Measurements from ENCODE around the gene KLHL21.
A peak's percentile ranks its signal among the peaks of the same experiment; 100 is the strongest.
"Not testable (repeated sequence)": the region's sequence is repeated elsewhere in the genome, so short reads cannot be mapped to it uniquely, and the experiment has no call there.

KLHL21 gene

DNA sequence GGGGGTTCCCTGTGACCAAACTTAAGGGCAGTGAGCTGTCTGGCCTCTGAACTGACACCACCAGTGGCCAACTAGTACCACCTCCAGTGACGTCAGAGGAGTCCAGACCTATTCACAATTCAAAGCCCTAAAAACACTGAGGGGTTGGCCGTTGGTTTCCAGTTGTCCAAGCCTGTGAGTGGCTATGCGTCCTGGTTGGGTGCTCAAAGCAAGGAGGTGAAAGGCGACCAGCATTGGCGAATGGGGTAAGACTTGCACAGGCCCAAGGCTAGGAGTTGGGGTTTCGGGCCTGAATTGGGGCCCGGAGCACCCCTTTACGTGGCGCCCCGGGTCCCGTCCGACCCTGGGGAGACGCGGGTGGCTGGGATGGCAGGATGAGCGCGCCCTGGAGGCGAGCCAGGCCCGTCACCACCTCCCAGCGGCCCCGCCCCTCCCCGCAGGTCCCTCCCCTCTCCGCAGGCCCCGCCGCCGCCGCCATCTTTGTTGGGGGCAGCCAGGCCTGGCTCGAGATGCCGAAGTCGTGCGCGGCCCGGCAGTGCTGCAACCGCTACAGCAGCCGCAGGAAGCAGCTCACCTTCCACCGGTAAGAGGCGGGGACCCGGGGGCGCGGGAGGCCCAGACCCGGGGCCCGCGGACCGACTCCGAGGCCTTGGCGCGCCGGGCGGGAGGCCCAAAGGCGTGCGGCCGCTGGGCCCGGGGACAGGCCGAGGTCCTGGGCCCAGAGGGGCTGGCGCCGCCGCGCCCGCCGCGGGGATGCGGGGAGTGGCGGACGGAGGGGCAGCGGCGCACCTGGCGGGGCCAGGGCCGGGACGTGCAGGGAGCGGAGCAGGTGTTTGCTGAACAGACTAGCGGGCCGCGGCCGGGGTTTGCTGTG lies 22.3 kb upstream of the KLHL21 start, which contains the start of gene THAP3:
Gene THAP3 (plus strand): TSS at position 159 of the 874 bp plus-strand sequence. CDS start 351 bp downstream, at position 510.
- DNase-seq, result peak; percentile 61

DNA sequence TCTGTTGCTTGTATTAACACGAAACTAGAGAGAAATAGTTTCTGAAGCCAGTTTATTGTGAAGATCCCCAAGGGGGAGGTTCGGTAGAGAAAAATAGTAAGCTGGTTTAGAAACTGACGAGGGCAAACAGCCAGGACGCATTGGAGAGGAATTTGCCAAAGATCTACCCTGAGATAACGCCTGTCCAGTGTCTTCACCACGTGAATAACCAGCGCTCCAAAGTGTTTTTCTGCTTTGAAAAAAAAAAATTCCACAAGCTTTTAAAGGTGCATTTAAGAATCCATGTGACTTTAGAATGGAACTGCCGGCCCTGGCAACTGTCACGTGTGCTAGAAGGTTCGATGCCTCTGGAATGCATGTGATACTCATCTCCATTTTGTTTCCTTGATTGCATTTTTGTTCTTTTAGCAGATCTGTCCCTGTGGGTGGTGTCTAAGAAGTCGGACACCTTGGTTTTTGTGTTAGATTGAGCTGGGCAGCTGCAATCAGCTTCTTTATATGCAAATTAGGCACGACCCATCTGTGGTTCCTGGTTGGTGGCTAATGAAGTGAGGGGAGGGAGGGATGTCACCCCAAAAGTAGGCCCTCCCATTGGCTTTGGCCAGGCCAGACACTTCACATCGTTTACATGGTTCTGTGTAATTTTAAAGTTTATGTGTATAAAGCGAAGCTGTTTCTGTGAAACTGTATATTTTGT lies 20.7 kb upstream of the KLHL21 start:
- DNase-seq, result no peak

DNA sequence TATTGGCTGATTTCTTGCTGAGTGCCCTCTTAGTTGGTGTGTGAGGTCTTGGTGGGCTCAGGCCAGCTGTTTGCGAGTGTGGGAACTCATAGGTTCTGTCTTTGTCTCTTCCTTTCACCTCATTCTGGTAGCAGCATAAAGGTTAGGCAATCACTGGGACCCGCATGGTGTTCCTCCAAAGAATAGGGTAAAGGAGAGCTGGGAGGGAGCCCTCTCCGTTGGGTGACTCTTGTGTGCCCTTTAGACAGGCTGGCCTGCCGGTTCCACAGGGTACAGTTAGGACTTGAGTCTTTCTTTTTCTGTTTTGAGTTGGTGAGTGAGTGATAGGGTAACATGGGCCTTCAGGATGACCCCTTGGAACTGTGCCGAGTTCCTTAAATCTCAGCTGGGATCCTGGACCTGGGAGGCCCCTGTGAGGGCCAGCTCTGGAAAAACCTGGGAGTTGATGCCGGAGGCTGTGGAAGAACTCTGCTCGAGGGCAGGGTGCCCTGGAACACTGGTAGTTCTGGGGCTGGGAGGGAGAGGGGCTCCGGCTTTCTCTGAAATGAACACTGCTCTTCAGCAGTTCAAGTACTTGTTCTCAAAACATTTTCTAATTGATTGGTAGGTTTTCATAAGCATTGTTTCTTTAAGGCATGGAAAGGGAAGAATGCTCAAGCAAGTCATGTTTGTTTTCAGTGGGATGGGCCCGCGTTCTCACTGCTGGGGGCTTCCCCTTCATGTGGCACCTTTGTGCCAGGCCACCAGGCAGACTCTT lies 19.9 kb upstream of the KLHL21 start:
- DNase-seq, result no peak

DNA sequence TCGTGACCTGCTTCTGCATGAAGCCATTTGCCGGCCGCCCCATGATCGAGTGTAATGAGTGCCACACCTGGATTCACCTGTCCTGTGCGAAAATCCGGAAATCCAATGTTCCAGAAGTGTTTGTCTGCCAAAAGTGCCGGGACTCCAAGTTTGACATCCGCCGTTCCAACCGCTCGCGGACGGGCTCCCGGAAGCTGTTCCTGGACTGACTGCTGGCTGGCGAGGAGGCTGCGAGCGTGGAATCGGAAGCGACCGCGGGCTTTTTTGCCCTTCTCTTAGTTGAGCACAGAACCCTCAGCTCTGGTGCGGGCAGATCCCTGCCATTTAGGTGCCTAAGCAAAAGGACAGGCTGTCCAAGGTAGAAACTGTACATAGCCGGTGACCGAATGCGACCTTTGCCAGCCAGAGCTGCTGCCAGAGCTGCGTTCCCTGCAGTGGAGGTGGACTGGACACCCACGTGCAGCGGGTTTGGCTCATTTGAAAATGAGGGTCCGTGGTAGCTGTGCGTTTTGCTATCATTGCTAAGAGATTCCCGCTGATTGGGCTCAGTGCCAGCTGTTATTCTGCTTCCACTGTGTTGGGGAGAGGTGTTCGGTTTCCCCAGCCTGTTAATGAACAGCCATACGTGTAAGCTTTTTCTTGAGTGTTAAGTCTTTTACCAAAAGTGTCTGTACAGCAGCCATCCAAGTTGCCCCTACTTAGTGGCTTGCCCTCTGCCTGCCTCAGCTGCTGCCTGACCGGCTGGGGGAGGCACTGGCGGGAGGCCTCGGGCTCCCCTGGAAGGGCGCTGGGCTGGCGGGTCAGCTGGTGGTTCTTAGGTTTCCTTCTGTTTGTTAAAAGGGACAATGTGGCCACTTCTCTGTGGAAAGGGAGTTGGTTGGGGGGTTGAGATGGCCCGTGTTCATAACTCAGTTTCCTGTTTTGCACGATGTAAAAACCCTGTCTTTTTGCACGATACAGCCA lies 19.0 kb upstream of the KLHL21 start:
- no peak for DNase-seq

DNA sequence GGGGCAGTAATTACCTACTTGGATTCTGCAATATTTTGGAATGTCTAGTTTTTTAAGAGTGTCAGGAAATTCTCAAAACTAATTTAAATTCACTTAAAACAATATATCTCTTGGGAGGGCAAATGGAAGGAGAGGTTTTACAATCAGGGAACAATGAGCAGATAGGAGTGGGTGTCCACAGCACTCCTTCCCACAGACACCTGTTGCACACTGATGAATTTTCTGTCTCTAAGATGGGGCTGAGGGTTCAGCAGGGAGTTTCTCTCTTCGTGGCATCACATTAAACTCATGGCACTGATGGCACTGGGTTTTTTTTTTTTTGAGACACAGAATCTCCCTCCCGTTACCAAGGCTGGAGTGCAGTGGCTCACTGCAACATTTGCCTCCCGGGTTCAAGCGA lies 16.4 kb upstream of the KLHL21 start:
- no peak for DNase-seq

DNA sequence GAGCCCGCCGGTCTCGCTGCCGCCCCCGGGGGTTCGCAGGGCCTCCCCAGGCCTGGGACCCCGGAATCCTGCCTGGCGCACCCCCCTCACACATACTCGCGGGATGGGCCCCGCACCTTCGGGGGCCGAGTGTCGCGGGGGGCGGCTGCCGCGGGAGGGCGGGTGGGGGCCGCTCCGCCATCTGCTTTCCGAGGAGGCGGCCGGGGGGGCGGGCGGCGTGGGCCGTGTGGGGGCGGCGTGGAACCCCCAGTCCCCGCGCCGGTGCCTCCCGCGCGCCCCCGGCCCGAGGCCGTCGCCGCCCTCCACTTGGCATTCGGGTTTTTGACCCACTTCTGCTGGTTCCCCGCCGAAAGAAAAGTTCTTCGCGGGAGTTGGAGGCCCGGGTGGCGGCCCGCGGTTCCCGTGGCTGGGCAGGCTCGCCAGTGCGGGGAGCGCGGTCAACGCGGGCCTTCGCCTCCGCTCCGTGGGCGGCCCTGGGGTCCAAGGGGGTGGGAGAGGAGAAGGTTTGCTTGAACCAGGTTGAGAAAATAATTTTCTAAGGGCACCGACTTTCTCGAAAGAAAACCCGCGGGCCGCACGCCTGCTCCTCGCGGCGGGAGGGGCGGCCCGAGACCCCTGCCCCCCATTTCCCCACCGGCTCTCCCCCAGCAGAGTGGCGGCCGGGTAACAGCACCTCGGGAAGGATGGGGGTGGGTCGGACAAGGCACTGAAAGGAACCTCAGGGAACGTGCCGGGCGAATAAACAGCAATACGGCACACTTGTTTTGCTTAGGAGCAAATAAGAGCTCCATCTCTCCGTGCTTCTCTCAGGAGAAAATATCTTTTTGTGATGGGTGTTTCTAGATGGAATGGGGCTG lies 12.5 kb upstream of the KLHL21 start:
- no peak for DNase-seq

DNA sequence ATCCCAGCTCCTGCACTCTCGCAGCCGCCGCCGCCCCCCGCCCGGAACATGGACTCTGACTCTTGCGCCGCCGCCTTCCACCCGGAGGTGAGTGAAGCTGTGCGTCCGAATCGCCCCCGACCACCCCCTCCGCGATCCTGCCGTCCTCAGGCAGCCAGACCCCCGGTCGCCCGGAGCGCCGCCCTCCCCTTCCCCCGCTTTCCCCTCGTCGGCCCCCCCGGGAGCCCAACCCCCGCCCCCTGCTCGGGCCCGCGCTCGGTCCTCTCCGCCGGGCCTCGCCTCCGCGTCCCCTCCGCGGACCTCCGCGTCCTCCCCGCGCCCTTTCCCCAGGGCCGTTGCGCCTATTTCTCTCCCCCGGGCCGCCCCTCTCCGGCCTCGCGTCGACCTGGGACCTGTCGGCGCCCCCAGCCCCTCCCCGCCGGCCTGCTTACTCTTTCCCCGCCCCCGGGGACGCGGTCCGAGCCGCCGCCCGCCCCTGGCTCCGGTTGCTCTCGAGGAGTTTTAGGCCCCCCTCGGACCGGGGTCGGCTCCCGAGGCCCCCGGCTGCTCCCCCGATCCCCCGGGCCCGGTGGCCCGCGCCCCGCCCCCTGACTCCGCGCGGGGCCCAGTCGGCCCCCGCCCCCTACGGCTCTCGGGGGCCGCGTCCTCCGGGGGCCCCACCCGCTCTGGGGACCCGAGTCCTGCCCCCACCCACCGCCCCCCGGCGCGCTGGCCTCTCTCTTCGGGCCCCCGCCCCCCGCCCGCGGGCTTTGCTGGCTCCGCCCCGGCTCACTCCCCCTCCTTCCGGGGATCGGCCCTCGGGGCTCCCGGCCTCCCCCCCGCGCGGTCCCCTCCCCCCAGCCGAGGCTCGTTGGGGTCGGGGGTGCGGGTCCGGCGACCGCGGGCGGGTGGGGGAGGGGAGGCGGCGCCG lies 11.6 kb upstream of the KLHL21 start:
- DNase-seq, result no peak

DNA sequence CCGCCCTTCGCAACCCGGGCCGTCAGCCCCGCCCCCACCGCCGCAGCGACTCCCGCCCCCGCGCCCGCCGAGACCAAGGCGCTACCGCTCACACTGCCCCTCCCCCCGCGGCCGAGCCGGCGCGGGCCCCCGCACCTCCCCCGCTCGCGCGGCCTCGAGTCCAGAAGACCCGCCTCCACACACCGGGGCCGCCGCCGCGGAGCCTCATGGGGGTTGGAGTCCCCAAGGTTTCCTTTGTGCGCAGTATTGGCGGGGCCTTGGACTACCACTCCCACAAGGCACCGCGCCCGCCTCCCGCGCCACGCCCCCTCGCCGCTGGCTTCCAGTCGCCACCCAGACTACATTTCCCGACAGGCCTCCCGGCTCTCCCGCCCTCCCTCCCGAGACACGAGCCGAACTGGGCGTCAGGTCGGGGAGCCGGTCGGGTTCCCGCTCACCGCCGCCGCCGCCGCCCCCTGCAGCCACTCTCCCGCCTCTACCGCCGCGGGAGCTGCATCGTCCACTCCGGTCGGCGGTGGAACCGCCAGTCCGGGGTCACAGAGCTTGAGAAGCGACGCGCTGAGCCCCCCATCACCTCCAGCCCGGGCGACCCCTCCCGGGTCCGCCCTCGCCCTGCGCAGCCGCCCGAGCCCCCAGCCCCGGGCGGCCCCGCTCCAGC lies 10.8 kb upstream of the KLHL21 start, which contains the start of gene PHF13:
Gene PHF13 (plus strand): TSS at position 371 of the 658 bp plus-strand sequence. CDS start 336 bp downstream, outside the sequence.
- peak; percentile 99 for DNase-seq

DNA sequence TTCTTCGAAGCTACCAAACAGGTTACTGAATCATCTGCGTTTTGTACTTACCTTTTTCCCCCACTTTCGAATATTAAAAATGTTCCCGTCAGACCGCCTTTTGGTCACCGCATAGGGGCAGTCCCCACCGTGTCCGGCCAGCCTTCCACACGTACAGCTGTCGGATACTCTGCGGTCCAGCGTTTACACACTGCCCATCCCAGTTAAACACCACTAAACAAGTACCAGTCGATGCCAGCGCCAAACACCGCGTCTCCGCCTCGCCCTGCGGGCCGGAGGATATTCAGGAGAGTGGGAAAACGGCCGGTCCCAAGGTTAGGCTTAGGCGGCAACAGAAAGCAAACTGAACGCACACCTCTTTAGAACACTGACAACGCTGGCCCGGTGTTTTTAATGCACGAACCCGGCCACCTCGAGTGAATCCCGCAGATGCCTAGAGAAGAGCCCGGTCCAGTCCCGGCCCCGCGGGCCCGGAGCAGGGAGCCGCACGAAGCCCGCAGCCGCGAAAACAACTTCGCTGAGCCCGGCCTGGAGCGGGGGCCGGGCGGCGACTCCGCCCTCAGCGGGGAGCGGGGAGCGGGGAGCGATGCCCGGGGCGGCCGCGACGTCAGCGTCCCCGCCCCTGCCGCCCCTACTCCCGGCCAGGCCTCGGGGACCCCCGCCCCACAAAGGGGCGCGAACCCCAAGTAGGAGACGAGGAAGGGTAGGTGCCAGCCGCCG lies 10.1 kb upstream of the KLHL21 start:
- no peak for DNase-seq

DNA sequence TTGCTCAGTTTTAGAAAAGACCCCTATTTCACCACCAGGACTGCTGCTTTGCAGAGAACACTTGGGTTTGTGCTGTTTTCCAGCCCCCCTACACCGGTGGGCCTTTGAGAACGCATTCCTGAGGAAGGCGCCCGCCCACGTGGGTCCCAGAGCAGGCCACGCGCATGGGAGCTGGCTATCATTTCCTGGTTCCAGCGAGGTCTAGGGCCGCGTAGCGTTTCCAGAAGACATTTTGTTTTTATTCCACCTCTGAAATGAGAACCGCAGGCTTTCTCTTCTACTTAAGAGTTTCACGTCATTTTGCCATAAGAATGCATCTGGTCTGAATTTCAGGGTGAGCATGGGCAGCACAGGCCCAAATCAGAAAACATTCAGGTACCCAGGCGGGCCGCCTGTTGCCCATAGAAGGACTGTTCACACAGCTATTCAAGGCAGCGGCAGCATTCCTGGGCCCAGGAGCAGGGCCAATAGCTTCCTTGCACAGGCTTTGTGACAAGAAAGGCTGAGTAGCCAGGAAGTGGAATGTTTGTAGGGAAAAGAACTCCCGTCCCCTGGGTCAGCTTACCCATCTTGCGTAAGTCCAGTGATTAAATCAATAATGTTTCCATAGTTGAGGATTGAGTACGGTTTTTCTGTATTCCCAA lies 1.4 kb upstream of the KLHL21 start:
- no peak for DNase-seq

DNA sequence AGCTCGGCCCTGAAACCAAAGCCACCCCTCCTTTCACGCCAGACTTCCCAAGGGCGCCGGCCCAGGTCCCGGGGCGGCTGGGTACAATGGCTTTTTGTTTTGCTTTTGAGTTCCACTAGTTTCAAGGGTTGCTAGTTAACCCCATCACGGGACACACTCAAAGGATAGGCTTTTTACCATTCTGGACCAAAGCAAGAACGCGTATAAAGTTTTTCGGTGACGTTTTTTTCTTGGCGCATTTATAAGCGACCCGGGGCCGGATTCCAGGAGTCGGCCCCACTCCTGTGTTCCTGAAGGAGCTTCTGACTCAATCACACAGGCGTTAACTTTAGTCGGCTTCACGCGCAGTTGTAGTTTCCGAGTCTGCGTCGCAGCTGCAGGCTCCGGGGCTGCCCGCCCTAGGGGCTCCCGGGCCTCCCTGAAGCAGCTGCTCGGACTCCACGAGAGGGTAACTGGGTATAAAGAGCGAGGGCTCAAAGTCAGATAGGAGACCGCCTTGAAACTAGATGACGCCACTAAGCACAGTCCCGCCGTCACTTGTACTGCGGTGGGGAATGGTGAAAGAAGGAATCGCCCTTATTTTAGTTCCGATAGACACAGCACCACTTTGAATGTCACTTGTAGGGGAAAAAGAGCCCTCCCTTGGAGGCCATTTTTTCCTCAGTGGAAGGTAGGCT lies 707 bp upstream of the KLHL21 start:
- no peak for DNase-seq

DNA sequence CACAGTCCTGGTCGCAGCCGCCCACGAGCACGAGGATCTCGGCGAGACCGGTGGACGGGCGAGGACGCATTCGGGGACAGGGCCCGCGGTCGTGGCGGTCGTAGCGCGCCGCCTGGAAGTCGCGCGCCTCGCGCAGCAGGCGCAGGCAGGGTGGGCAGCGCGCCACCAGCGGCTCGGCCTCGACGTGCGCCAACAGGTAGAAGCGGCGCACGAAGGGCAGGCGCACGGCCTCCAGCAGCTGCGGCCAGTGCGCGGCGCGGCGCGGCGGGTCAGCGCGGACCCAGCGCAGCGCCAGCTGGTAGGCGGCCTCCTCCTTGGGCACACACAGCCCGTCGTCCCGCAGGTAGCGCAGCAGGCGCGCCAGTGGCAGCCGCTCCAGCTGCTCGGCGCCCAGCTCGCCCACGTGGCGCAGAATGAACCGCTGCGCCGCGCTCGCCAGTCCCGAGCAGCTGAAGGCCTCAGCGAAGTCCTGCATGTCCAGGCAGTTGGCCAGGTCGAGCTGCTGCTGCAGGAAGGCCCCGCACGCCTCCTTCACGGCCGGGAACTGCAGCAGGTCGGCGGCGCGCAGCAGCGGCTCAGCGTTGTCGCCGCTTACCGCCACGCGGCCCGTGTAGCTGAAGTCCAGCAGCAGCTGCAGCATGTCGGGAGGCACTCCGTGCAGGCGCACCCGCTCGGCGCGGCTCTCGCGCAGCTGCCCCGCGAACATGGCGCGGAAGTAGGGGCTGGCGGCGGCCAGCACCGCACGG lies 573 bp downstream of the KLHL21 start:
- no peak for DNase-seq

DNA sequence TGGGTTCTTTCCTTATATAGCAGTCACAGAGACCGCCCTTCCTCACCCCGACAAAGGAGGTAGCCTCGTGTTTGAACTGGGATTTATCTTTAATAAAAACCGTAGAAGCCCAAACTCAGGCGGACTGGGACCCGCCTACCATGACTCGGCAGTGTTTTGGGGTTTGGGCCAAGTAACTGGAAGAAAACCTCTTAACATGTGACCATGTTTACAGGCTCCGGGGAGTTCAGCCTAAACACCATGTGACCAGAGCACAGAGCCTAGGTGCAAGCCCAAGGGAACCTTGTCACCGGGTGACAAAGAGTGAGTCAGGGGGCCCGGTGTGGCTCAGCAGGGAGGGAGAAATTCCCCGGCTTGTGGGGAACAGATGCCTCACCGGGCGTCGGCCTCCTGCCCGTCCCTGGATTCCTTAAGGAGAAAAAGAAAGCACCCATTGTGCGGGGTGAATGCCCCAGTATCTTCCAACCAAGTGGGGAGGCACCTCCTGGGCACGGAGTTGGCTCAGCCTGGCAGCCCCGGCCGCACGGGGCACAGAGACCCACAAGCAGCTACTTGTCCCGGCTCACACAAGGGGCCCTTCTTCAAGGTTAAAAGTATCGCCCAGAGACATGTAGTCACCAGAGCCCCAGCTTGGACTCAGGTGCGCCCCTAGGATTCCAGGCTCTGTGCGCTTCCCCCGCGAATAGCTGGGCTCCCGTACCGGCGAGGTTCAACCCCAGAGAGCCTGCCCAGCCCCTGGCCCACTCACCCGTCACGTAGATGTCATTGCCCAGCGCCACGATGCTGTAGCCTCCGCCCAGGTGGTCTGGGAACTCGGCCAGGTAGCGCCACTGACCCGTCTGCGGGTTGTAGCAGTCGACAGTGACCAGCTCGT lies 1.4 kb downstream of the KLHL21 start:
- DNase-seq, result peak; percentile 29

DNA sequence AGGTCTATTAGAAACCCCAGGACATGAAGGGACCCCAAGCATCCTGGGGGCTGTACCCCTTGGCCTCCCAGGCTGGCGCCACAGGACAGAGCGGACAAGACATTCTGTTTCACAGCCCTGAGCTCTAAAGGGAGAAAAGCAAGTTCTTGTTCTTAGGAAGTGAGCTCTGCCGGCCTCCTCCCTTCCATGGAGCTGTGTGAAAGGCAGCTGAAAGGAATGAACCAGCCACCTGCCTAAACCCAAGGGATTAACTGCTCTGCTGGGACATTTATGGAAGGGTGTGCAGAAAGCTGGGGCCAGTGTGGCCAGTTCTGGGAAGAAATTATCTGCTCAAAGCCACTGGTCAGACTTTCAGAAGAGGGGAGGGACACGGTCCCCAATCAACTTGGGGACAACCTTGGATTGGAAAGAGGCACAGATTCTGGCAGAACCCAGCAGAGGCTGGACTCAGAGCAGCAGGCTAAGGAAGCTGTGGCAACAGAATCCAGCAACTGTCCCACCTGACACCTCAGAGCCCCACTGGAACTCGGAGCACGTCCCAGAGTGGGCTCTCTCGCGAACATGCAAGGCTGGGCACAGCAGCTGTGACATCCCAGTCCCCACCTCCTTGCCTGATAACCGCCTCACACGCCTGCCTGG lies 2.1 kb downstream of the KLHL21 start:
- no peak for DNase-seq

DNA sequence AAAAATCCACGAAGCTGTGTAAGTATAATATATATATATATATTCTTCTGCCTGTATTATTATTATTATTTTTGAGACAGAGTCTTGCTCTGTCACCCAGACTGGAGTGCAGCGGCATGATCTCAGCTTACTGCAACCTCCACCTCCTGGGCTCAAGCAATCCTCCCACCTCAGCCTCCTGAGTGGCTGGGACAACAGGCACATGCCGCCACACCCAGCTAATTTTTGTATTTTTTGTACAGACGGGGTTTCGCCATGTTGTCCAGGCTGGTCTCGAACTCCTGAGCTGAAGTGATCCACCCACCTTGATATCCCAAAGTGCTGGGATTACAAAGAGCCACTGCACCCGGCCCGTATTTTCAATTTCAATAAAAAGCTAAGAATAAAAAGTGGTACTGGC lies 2.7 kb downstream of the KLHL21 start:
- not testable (repeated sequence) for DNase-seq

Data from GDM1 (cell line).